Measurements from ENCODE around the gene PROM1.

Gene PROM1

DNA sequence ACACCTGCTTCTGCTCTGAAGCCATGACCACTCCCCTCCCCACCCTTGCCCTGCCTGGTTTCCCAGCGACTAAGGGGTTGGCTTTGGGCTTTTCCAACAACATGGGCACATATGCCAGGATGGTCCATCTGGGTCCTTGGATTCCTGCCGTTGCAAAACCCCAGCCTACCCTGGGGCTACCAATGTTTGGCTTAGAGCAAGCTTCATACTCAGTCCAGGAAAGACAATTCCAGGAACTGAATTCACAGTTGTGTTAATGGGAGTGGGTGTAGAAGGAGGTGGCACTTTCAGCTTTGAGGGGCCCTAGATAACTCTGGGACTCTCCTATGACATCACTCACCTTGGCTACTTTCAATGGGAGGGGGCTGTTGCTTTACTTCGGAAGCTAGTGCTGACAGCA lies 154.3 kb downstream of the PROM1 start:
- Histone ChIP-seq H3K9ac (ENCODE audit: low read length) (no peak overlapping the region), H3K4me3 (ENCODE audit: insufficient read depth, low read length, poor library complexity, severe bottlenecking) (no peak overlapping the region), H3K4me2 (ENCODE audit: low read depth, low read length, poor library complexity, severe bottlenecking) (no peak overlapping the region), H3K79me2 (ENCODE audit: insufficient read depth, low read length) (no peaks in the 10 kb centered on the region), H3K36me3 (ENCODE audit: low read length) (no peaks in the 10 kb centered on the region), H3K27ac (ENCODE audit: low read depth, low read length) (no peak overlapping the region), H2AFZ (ENCODE audit: low read depth, low read length, severe bottlenecking) (no peak overlapping the region), H3K9me2 (replicated peaks; ENCODE audit: insufficient read depth, low read length) (no peaks in the 10 kb centered on the region; the same call in 1 of the 2 replicates), H3K27me3 (ENCODE audit: low read length) (no peaks in the 10 kb centered on the region), H4K20me1 (ENCODE audit: low read depth, low read length) (no peaks in the 10 kb centered on the region), H3K9me3 (ENCODE audit: insufficient read depth, low read length) (no peaks in the 10 kb centered on the region; the same call in 1 of the 2 replicates), H3F3A (ENCODE audit: insufficient read depth) (no peaks in the 10 kb centered on the region)
- TF ChIP-seq CTCF (IDR thresholded peaks at IDR 0.05; ENCODE audit: insufficient read depth, low read length, poor library complexity, severe bottlenecking) (no peak), EZH2phosphoT487 (conservative IDR thresholded peaks at IDR 0.05; ENCODE audit: low read length) (no peak)

GRCh38 chr4:15928883-15929282 lies 154.9 kb downstream of the PROM1 start:
- Histone ChIP-seq H3K27me3 (ENCODE audit: low read length) (no peaks in the 10 kb centered on the region), H3K9me3 (ENCODE audit: insufficient read depth, low read length) (no peaks in the 10 kb centered on the region; the same call in 1 of the 2 replicates), H3K27ac (ENCODE audit: low read depth, low read length) (no peak overlapping the region), H3K9ac (ENCODE audit: low read length) (no peak overlapping the region), H3K79me2 (ENCODE audit: insufficient read depth, low read length) (no peaks in the 10 kb centered on the region), H3K36me3 (ENCODE audit: low read length) (no peaks in the 10 kb centered on the region), H3F3A (ENCODE audit: insufficient read depth) (no peaks in the 10 kb centered on the region), H2AFZ (ENCODE audit: low read depth, low read length, severe bottlenecking) (no peak overlapping the region), H3K4me3 (ENCODE audit: insufficient read depth, low read length, poor library complexity, severe bottlenecking) (no peak overlapping the region), H3K9me2 (replicated peaks; ENCODE audit: insufficient read depth, low read length) (no peaks in the 10 kb centered on the region), H4K20me1 (ENCODE audit: low read depth, low read length) (no peaks in the 10 kb centered on the region), H3K4me2 (ENCODE audit: low read depth, low read length, poor library complexity, severe bottlenecking) (no peak overlapping the region)
- TF ChIP-seq EZH2phosphoT487 (conservative IDR thresholded peaks at IDR 0.05; ENCODE audit: low read length), result no peak
- no peak for TF ChIP-seq CTCF (IDR thresholded peaks at IDR 0.05; ENCODE audit: insufficient read depth, low read length, poor library complexity, severe bottlenecking)

GRCh38 chr4:15926486-15926885 lies 157.3 kb downstream of the PROM1 start:
- no peak overlapping the region for H3K27ac ChIP-seq (ENCODE audit: low read depth, low read length)
- H3K27me3 ChIP-seq (ENCODE audit: low read length), result no peaks in the 10 kb centered on the region
- H3K9ac ChIP-seq (ENCODE audit: low read length), result no peak overlapping the region
- H4K20me1 ChIP-seq (ENCODE audit: low read depth, low read length), result no peaks in the 10 kb centered on the region
- H3K9me2 ChIP-seq (replicated peaks; ENCODE audit: insufficient read depth, low read length), result no peaks in the 10 kb centered on the region
- no peak overlapping the region for H2AFZ ChIP-seq (ENCODE audit: low read depth, low read length, severe bottlenecking)
- H3F3A ChIP-seq (ENCODE audit: insufficient read depth), result no peaks in the 10 kb centered on the region
- no peaks in the 10 kb centered on the region for H3K79me2 ChIP-seq (ENCODE audit: insufficient read depth, low read length)
- TF ChIP-seq EZH2phosphoT487 (conservative IDR thresholded peaks at IDR 0.05; ENCODE audit: low read length) (no peak), CTCF (IDR thresholded peaks at IDR 0.05; ENCODE audit: insufficient read depth, low read length, poor library complexity, severe bottlenecking) (no peak)
- H3K36me3 ChIP-seq (ENCODE audit: low read length), result no peaks in the 10 kb centered on the region
- H3K4me2 ChIP-seq (ENCODE audit: low read depth, low read length, poor library complexity, severe bottlenecking), result no peak overlapping the region
- H3K4me3 ChIP-seq (ENCODE audit: insufficient read depth, low read length, poor library complexity, severe bottlenecking), result no peak overlapping the region
- H3K9me3 ChIP-seq (ENCODE audit: insufficient read depth, low read length), result no peaks in the 10 kb centered on the region
